HG03108 (cell line): ENCODE measurements around the gene KPNA4.
"Not testable (repeated sequence)": the region's sequence is repeated elsewhere in the genome, so short reads cannot be mapped to it uniquely, and the experiment has no call there.

Experiments used
- ATAC-seq: cut with Tn5 transposase; IDR thresholded peaks from one replicate; pipeline ENCODE4 v1.9.1; 2021; ENCODE audit warnings: moderate library complexity; ENCODE audit not compliant: unreplicated experiment

Gene KPNA4

DNA sequence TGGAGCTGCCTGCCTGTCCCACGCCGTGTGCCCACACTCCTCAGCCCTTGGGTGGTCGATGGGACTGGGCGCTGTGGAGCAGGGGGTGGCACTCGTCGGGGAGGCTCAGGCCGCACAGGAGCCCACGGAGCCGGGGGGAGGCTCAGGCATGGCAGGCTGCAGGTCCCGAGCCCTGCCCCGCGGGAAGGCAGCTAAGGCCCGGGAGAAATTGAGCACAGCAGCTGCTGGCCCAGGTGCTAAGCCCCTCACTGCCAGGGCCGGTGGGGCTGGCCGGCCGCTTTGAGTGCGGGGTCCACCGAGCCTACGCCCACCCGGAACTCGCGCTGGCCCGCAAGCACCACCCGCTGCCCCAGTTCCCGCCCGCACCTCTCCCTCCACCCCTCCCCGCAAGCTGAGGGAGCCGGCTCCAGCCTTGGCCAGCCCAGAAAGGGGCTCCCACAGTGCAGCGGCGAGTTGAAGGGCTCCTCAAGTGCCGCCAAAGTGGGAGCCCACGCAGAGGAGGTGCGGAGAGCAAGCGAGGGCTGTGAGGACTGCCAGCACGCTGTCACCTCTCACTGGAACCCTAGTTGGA is 8.7 kb upstream of the KPNA4 start:
- not testable (repeated sequence) for ATAC-seq

DNA sequence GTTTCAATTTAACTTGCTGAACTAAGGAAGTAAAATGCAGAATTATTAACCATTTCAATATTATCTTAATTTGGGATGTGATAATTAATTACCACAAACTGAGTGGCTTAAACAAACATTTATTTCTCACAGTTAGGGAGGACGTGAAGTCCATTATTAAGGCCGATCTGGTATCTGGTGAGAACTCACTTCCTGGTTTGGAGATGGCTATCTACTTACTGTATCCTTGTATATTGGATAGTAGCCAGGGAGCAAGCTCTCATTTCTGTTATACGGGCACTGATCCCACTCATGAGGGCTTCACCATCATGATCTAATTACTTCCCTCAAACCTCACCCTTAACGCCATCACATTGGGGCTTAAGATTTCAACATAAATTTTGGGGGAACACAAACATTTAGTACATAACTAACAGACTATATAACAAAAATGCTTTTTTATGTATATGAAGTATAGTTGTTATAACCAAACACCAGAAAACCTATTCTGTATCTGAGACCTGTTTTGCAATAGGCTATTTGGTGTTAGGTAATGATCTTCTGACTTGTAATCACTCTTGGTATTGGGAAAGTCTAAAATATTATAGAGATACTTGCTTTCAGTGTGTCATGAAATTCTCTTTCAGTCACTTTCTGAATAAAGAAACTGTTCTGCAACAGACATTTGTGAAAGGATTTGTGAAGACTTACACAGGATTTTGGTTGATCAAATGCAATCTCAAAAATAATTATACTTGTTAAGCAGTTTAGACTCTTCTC is 4.7 kb upstream of the KPNA4 start:
- no peak for ATAC-seq

DNA sequence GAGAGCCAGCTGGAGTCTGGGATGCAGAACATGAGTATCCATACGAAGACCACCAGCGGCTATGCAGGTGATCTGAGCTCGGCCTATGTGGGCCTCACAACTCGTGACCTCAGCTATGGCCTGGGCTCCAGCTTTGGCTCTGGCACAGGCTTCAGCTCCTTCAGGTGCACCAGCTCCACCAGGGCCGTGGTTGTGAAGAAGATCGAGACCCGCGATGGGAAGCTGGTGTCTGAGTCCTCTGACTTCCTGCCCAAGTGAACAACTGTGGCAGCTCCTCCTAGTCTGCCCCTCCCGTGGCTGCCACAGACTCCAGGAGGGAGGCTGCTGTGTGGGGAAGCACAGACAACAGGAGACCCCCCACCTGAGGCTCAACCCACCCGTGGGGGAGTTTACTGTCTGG is 3.6 kb upstream of the KPNA4 start:
- no peak for ATAC-seq

DNA sequence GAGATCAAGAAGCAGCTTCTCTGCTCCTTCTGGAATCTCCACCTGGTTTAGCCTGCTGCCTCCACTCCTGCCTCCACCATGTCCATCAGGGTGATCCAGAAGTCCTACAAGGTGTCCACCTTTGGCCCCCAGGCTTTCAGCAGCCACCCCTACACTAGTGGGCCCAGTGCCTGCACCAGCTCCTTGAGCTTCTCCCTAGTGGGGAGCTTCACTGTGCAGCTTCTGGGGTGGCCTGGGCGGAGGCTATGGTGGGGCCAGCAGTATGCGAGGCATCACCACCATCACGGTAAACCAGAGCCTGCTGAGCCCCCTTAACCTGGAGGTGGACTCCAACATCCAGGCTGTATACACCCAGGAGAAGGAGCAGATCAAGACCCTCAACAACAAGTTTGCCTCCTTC is 2.4 kb upstream of the KPNA4 start:
- no peak for ATAC-seq

DNA sequence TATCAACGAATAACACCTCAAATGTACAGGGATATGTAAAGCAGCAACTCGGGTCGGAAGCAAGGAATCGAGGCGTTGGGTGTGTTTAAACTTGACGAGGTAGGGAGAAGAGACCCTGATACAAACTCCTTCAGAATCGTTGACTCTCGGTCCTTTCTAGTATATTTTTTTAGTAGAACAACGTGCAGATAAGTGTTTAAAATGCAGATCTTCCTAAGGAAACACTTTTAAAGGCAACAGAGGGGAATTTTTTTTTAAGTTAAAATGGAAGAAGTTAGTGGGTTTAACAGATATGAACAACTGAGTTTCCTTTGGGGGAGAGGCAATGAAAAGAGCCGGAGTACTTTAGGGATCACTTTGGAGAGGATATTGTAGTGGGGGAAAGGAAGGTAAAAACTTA is 1.1 kb upstream of the KPNA4 start:
- ATAC-seq = no peak

DNA sequence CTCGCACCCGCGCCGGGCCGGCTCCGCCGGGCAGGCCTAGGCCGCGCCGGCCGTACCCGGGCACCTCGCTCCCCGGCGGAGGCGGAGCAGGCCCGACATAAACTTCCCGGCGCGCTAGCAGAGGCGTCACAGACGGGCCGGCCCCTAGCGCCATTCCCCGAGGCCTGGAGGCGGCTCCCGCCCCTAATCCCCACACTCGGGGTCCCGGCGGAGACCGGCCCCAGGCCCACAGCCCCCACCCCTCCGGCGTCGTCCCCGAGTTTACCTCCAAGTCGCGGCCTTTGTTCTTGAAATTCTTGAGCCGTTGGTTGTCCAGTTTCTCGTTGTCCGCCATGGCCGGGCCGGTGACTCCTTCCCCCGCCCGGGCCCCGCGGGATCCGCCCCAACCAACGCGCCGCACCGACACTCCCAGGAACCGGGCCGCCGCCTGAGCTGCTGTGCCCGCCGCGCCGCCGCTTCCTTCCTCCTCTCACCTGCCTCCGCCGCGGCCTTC is 376 bp downstream of the KPNA4 start:
- ATAC-seq = peak; percentile 42

DNA sequence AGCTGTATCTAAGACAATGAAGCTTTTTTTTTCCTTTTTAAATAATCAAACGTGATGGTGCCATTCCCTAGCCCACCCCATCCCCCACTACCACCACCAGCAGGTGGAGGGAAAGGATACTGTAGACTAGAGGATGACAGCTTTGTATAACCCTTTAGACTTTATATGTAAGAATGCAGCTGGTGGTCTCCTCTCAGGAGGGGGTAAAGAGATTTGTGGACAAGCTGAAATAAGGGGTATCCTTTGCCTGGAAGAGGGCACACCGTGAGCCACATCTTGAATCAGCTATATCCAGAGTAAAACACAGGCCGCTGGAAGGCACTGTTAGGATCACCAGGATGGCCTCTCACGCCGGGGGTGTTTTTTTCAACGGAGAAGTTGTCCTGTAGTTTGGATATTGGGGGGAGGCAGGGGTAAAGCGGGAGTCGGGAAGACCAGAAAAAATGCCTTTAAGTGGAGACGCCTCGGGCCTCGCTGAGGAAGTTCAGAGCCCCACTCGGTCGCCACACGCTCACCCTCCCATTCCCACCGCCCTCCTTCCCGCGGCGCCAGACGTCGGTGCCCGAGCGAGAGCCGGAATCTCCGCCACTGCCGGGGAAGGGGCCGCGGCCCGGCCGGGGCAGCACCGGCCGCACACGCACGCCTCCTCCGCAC is 986 bp downstream of the KPNA4 start:
- no peak for ATAC-seq

DNA sequence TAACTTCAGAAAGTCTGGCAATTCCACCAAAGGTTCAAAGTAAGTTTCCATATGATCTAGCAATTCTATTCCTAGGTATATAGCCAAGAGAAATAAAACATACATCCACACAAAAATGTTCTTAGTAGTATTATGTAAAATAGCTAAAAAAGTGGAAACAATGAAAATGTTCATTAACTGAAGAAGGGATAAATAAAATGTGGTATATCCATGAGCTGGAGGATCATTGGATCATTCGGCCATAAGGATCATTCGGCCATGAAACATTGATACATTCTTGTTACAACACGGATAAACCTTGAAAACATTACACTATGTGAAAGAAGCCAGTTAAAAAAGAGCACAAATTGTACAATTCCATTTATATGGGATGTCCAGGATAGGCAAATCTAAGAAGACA is 2.4 kb downstream of the KPNA4 start:
- ATAC-seq = no peak

DNA sequence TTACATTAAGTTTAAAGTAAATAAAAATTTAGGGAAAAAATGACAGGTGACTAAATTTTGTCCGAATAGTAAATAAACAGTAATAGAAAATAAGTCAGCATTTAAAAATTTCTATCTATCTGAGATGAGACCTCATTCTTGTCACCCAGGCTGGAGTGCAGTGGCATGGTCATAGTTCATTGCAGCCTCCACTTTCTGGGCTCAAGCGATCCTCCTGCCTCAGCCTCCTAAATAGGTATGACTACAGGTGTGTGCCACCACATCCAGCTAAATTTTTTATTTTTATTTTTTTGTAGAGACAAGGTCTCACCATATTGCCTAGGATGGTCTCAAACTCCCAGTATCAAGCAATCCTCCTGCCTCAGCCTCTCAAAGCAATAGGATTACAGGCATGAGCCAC is 7.8 kb downstream of the KPNA4 start:
- no peak for ATAC-seq

DNA sequence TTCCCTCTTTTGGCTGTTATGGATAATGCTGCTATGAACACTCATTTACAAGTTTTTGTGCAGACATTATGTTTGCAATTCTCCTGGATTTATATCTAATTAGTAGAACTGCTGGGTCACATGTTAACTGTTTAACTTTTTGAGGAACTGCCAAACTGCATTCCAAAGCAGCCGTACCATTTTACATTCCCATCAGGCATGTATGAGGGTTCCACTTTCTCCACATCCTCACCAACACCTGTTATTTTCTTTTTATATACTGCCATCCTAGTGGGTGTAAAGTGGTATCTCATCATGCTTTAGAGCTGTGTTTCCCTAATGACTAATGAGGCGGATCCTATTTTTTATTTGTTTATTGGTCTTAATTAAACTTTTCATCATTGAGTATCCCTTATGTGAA is 9.2 kb downstream of the KPNA4 start:
- ATAC-seq = no peak

DNA sequence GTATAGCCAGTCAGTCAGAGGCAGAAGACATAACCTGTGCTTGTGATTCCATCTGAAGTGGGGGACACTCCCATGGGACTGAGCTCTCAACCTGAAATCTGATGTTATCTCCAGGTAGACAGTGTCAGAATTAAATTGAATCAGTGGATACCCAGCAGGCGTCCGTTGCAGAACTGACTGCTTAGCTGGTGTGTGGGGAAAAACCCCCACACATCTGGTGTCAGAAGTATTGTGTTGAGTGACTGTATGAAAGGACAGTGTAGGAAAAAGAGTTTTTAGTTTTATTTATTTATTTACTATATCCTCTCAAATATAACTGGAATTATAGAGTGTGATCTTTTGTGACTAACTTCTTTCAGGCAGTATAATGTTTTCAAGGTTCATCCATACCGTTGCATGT is 10.4 kb downstream of the KPNA4 start:
- ATAC-seq = no peak

DNA sequence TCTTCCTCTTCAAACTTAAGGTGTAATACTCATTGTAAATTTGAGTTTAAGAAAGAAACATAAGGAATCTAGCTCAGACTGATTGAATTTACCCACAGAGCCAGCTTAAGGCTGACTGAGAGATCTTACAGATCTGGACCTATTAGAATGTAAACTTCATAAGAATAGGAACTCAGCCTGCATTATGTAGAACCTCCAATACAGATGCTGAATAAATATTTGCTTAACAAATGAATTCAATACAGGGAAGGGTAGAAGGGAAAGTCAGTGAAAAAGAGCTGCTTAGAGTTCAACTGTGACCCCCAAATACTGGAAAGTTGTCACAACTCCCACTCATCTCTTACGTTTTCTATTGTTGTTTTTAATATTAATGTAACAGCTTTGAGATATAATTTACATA is 11.5 kb downstream of the KPNA4 start:
- ATAC-seq = no peak

DNA sequence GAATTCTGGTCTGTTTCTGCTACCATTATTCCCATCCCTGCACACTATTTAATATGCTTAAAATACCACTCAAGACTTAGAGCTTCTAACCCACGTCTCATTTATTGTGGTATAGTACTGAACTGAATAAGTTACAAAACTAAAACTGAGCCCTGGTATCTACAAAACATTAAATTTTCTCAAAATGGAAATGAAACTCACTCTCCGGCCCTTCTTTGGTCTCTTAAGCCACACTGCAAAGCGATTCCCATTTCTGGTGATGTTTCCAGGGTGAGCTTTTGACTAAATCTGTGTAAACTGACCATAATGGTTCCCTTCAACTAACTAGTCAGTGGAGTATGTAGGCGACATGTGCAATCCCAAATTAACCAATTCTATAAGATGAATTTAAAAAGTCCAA is 18.6 kb downstream of the KPNA4 start:
- ATAC-seq = no peak

DNA sequence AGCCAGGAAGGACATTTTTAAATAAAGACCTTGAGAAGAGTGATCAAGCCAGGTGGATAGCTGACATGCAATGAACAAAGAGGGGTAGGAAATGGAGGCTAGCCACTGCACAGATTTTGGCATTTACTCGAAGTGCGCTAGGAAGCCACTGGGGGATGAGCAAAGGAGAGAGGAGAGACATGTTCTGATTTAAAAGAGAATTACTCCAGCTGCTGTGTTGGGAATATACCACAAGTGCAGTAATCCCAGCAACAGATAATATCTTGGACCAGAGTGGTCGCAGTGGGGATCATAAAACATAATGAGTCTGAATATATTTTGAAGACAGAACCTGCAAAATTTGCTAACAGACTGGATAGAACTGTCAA is 19.9 kb downstream of the KPNA4 start:
- ATAC-seq = no peak

DNA sequence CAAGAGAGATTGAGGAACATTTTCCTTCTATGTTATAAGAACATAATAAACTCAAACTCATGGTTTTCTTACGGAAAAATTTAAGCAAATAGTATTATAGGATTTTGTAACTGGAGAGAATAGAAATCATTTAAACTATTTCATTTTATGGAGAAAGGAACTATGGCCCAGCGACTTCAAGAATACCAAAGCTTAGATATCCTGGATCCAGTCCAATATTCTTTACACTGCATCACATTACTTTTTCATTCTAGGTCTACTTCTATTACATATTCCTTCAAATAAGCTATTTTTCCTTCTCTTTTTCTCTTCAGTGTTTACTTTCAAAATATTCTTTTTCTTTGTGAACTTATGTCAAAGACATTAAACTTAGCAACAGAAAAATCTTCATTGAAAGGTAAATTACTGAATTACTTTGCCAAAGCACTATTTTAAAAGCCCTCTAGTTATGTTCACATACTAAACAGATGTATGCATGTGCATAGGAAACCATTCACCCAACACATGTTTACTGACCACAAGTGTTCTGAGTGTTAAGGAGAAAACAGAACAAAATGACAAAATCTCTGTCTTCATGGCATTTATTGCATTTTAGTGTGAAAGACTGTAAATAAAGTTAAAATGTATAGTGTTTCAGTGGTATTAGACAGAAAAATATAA is 20.4 kb downstream of the KPNA4 start:
- ATAC-seq = no peak

DNA sequence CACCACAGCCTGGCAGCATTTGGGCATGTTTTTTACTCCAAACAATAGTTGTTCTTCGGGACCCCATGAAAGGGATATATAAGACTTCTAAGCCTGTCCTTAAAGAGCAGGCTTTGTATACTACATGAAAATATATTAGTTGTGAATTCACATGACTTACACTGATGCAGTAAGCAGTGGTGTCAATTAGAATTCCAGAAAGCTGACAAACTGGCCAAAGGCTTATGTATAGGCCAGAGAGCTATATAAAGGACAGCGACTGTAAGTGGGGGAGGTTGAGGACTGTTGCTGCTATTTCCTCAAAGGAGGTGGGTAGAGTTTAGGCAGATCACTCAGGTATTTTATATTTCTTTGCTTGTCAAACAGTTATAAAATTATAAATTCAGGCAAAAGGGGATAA is 24.8 kb downstream of the KPNA4 start:
- ATAC-seq = no peak

DNA sequence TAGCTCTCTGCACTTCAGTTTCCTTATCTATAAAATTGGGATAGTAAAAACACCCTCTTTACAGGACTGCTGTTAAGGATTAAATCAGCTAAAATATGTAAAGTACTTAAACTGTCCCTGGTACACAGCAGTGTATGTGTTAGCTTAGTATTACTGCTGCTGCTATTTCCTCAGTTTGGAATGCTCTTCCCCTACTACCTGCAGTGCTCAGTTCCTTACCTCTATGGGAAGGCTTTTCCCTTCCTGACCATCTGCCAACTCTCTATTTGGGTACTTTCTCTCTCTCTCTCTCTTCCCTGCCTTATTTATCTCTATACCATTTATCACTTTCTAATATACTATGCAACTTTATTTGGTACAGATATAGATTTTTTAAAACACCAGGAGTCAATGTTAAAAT is 26.5 kb downstream of the KPNA4 start:
- ATAC-seq = no peak

DNA sequence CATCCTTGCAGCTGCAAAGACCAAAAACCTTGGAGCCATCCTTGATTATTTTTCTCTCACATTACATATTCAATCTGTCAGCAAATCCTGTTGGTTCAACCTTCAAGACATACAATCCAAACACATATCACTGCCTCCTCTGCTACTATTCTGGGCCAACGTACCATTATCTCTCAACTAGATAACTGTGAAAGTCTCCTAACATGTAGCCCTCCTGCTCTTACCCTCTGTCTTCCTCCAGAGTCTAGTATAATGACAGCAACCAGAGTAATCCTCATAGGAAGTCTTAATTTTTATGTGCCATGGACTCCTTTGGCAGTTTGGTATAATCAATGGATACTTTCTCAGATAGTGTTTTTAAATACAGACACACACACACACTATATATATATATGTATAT is 27.6 kb downstream of the KPNA4 start:
- no peak for ATAC-seq

DNA sequence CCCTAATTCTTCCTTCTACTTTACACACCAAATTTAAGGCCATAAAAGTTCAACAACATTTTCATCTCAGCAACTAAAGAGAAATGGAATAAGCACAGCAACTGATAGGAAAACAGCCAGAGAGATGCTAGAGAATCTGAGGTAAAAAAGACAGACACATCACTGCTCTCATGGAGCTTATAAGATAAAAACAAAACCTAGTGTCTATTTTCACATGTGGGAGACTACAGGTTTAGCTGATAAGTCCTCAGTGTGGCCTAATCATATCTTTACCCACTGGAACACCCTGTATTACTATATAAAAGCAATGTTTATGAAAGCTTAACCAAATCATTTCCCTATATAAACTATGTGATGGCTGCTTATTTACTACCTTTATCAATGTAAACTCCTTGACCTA is 33.0 kb downstream of the KPNA4 start:
- no peak for ATAC-seq

DNA sequence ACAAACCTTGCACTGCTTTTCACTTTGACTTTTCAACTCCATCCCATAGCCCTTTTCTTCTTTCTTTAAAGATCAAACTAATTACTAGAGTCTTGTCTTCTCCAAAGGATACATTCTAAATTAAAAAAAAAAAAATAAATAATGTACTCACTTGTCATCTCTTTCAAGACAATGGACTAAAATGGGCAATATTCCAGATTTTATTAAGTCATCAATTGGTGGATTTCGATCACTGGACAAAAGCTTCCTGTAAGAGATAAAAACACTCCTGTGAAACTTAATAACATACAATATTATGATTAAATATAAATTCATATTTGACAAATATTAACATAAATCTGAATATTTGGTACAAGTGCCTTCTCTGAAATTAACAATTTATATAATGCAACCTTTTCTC is 34.1 kb downstream of the KPNA4 start:
- ATAC-seq = no peak

DNA sequence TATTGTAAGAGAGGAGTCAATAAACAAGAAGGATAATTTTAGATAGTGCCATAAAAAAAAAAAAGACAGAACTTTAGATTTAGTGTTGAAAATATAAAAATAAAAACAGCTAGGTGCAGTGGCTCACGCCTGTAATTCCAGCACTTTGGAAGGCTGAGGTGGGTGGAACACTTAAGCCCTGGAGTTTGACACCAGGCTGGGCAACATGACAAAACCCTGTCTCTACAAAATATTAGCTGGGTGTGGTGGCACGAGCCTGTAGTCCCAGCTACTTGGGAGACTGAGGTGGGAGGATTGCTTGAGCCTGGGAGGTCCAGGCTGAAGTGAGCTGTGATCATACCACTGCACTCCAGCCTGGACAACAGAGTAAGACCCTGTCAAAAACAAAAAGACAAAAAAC is 49.0 kb downstream of the KPNA4 start:
- ATAC-seq = not testable (repeated sequence)

DNA sequence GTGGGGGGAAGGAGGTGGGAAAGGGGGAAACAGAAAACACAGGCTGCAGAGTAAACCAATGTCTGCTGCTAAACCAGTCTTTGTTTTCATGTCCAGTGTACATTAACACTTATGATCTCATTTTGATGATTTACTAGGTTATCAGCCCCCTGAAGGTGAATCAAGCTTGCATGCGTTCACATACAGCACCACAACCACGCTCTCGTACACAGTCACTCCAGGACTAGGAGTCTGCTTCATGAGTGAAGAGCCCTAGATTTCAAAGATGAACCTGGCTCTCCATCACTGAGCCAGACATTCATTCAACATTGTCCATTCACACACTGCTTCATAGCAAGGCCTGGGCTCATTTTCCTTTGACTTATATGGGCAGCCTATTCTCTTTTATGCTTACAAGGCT is 64.0 kb downstream of the KPNA4 start:
- no peak for ATAC-seq
